Measurements from ENCODE around the gene RCVRN.

The RCVRN gene

GRCh38 chr17:9895923-9896322 lies 9.1 kb downstream of the RCVRN start:
- DNase-seq = no peak

- no peak for DNase-seq
Observed at GRCh38 chr17:9894231-9894630, 10.8 kb downstream of the RCVRN start.

DNA sequence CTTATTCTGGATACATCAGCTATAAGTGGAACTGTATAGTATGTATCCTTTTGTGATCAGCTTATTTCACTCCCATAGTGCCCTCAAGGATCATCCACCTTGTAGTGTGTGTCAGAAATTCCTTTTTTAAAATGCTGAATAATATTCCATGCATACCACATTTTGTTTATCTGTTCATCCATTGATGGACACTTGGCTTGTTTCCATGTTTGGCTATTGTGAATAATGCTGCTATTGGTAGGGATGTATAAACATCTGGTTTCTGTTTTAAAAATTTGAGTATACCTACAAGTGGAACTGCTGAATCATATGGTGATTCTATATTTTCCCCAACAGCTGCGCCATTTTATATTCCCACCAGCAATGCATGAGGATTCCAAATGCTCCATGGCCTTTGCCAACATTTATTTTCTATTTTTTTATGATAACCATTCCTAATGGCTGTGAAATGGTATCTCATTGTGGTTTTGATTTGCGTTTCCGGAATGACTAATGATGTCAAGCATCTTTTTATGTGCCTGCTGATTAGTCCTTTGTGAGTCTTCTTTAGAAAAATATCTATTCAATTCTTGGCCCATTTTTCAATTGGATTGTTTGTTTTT lies 11.6 kb downstream of the RCVRN start:
- DNase-seq = no peak

DNA sequence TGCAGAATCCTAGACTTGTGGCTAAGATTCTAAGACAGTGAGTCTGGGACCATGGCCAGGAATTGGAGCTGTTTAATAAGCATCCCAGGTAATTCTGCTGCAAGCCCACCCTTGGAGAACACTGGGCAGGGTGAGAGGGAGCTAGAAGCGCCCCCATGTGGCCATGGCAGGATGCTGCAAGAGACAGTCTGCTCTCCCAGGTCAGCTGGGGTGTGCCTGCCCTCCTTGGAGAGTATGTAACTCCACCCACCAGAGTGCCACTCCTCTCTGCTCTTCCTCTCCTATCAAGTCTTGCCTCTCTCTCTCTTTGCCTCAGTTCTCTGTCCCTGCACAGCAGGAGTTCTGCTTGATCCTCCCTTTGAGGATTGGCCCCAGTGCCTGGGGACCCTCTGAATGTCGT lies 14.9 kb downstream of the RCVRN start:
- no peak for DNase-seq

DNA sequence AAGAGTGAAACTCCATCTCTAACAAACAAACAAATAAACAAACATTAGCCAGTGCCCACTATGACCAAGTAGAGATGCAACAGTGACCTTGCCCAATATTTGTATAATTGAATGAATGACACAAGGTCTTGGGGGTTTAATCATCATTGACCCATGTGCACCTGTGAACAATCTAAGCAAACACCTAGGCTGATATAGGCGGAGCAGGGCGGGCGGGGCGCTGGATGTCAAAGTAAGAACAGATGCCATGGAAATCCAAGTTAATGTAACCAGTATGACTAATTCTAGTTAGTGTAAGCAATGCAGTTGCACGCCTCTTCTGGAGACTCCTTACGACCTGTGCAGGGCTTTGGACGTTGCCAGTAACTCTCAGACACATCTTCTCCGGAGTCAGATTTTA lies 17.6 kb downstream of the RCVRN start:
- no peak for DNase-seq

GRCh38 chr17:9886141-9886930 lies 18.7 kb downstream of the RCVRN start:
- no peak for DNase-seq

GRCh38 chr17:9883451-9883850 lies 21.6 kb downstream of the RCVRN start:
- DNase-seq = no peak

DNA sequence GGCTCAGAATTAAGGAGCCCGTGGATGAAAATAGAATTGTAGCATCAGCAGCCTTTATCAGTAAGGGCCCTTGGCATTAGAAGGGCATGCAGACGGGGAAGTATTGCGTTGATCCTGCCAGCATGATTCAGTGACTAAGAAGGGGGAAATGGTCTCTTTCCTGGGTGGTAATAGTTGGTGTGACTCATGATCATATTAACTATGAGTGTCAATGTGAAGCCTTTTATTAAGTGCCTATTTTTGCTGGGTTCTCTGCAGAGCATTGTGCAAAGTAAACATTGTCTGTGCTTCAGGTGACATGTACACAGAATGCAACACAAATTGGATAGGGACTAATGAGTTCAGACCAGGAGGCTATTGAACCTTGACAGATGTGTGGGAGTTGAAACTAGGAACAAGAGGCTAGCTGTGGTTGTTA lies 24.5 kb downstream of the RCVRN start:
- no peak for DNase-seq

GRCh38 chr17:9878786-9879525 lies 26.1 kb downstream of the RCVRN start:
- DNase-seq = no peak

GRCh38 chr17:9878356-9878755 lies 26.7 kb downstream of the RCVRN start:
- no peak for DNase-seq

- DNase-seq = no peak
Observed at GRCh38 chr17:9875441-9875840, 29.6 kb downstream of the RCVRN start.

DNA sequence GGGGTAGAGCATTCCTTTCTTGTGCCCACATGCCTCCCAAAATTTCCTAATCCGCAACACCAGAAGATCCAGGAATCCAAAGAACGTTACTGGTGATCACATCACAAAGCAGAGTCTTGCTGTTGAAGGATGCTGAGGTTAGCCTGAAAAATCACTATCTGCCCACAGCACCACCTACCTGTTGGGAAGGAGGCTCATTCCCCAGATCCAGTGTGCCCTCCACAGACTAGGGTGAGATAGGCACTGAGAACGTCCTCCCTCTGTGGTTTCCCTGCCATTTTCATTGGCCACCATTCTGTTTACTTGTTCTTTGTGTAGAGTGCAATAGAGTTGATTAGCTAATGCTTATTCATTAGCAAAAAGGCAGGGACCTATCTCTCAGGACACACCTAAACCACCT lies 30.3 kb downstream of the RCVRN start:
- no peak for DNase-seq

DNA sequence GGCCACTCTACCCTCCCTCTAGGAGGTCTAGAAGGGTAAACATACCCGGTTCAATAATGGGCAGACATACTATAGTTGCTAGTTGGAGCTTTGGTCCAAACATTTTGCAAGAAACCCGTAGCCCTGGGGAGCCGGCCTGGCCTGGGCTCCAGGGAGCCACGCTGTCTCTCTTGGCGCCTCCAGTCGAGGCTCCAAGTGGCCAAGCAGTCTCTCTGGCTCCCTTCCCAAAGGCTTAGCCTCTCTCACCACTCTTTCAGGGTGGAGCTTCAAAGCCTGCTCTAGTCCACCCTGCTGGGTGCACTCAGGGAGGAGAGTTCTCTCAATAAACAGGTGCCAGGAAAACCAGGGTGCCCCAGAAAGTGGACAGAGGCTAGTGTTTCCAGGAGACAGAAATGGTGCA lies 32.2 kb downstream of the RCVRN start:
- no peak for DNase-seq

DNA sequence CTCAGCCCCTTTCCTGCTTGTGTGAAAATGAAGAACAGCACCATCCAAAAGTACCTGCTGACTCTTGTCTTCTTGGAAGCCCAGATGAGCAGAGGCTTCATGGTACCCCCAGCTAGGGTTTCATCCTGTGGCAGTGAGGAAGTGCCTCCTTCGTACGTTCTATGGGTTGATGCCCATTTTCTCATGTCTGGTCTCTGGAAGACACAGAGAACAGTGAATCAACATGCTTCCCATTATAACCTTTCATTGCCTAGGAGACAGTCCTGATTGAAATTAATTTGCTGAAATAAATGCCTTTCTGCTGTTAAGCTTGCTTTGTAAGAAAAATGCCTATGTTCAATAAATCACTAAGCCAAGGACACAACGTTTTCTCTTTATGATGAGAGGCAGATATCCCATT lies 36.5 kb downstream of the RCVRN start:
- DNase-seq = no peak

DNA sequence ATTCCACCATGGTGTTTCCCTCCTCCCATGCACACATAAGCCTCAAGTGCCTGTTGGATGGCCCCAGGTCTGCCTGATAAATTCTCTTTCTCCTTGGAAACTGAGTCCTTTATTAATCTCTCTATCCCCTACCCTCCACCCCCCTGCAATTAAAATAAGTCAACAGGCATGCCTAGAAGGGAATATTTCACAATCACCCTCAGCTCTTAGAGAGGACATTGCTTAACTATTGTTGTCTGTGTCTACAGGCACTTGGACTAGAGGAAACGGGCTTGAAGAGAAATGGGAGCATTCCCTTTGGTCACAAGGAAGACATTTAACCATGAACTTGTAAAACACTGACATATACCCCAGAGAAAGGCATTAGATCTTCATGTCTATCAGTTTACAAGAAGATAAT lies 39.5 kb downstream of the RCVRN start:
- DNase-seq = no peak

DNA sequence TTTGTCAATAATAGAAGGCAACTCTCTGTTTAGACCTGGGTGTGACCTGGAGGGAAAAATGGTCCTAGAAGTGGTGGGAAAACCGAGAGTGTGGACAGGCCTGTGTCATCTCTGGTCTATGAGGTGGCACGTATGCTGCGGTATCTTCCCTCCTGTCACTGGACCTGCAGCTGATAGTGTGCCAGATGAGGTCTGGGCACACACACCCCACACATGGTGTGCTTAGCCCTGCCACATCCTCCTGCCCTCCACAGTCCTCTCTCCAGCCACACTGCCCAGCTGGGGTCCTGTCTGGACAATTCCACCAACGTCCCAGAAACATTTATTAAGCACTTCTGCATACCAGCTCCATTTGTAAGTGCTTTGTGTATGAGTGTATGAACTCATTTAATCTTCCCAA lies 42.1 kb downstream of the RCVRN start:
- DNase-seq = no peak

- no peak for DNase-seq
Observed at GRCh38 chr17:9862220-9862619, 42.9 kb downstream of the RCVRN start.

DNA sequence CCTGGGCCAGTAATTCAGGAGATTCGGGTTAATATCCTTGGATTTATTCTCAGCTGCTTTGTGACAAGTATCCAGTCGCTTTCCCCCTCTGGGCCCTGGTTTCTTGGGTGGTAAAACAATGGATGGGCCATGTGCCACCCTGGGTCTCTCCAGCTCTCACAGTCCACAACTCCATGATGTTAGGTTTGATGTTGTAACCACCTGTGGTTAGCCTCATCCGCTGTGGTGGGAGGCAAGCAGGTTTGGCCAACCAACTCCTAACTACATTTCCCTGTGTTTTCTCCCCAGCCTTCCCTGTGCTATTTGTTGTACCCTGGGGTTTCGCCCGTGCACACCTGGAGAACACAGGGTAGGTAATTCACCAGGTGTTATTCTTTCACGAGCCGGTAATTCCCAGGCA lies 44.2 kb downstream of the RCVRN start:
- no peak for DNase-seq

- DNase-seq = no peak
Observed at GRCh38 chr17:9859781-9860180, 45.3 kb downstream of the RCVRN start.

DNA sequence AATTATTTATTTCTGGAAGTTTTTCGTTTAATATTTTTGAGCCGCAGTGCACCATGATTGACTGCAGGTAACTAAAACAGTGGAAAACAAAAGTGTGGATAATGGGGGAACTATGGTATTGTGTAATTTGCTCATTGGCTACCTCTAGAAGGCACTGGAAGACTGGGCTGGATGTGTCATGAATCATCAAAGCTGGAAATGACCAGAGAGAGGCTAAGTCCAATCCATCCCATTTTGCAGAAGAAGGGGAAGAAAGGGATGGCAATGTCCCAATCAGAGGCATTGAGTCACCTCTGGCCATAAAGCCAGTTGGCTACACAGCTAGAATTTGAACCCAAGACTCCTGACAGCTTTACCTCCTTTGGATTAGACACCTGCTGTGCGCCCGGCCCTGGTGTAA lies 50.0 kb downstream of the RCVRN start:
- no peak for DNase-seq

DNA sequence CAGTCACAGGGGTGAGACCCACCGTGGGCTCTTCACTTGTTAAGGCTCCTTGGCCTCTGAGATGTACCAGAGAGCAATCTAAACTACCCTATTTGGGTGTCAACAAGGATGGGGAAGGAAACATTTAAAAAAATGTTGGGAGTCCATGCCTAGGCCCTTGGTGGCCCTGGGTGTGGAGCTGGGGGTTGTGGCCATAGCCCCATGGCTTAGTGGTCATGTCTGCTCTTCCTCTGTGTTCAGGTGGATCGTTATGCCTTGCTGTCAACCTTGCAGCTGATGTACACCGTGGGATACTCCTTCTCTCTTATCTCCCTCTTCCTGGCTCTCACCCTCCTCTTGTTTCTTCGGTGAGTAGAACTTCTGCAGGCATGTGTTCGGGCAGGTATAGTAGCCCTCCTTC lies 50.8 kb downstream of the RCVRN start:
- no peak for DNase-seq

GRCh38 chr17:9850151-9850550 lies 54.9 kb downstream of the RCVRN start:
- DNase-seq = no peak

Data from stimulated activated CD4-positive, alpha-beta T cell treated with anti-CD3 and anti-CD28 coated beads, Interleukin-4, amount 100 ng/mL, for 1 hour (primary cell).